HEK293T (cell line): Measurements from ENCODE around the gene SC5D.

Experiments used
- BHLHE40 ChIP-seq: fragments of 450-650 bp; IDR thresholded peaks from 2 replicates; pipeline ENCODE4 v1.6.1; 2016; ENCODE audit warnings: mild to moderate bottlenecking, moderate library complexity, borderline replicate concordance
- CTBP1 ChIP-seq: fragments of 450-650 bp; IDR thresholded peaks from 2 replicates; pipeline ENCODE4 v1.6.1; 2016; ENCODE audit warnings: borderline replicate concordance
- FOXK2 ChIP-seq: fragments of 450-650 bp; IDR thresholded peaks from 2 replicates; pipeline ENCODE4 v1.6.1; 2016; ENCODE audit warnings: mild to moderate bottlenecking
- FOXM1 ChIP-seq: fragments of 450-650 bp; IDR thresholded peaks from 2 replicates; pipeline ENCODE4 v1.6.1; 2017; ENCODE audit warnings: mild to moderate bottlenecking, borderline replicate concordance
- HDGF ChIP-seq: fragments of 450-650 bp; IDR thresholded peaks from 2 replicates; pipeline ENCODE4 v1.6.1; 2017; ENCODE audit warnings: antibody characterized with exemption, borderline replicate concordance
- L3MBTL2 ChIP-seq: fragments of 450-650 bp; conservative IDR thresholded peaks from 2 replicates; pipeline ENCODE4 v1.6.1; 2016; ENCODE audit warnings: mild to moderate bottlenecking
- LEF1 ChIP-seq: fragments of 450-650 bp; IDR thresholded peaks from 2 replicates; pipeline ENCODE4 v1.6.1; 2017; ENCODE audit warnings: mild to moderate bottlenecking, borderline replicate concordance
- PKNOX1 ChIP-seq: fragments of 450-650 bp; IDR thresholded peaks from 2 replicates; pipeline ENCODE4 v1.6.1; 2016
- SP1 ChIP-seq: fragments of 450-650 bp; IDR thresholded peaks from 2 replicates; pipeline ENCODE4 v1.6.1; 2017
- SUZ12 ChIP-seq: fragments of 450-650 bp; IDR thresholded peaks from 2 replicates; pipeline ENCODE4 v1.6.1; 2016; ENCODE audit warnings: mild to moderate bottlenecking
- TARDBP ChIP-seq: fragments of 450-650 bp; IDR thresholded peaks from 2 replicates; pipeline ENCODE4 v1.6.1; 2016

DNA sequence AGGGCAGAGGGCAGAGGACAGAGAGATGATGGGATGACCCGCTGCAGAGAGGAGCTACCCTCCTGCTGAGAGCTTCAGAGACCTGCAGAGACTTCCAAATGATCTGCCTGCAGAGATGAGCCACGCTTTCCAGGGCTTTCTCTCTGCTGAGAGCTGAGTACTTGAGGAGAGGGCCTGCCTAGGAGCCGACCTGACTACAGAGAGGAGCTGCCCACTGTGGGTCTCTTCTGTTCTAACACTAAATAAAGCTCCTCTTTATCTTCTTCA lies 45.9 kb upstream of the SC5D start:
- no peak for TF ChIP-seq SP1
- TF ChIP-seq LEF1 = no peak
- no peak for TF ChIP-seq L3MBTL2
- TF ChIP-seq BHLHE40 = no peak
- no peak for TF ChIP-seq SUZ12
- TF ChIP-seq CTBP1 = no peak
- TF ChIP-seq FOXK2 = no peak
- no peak for TF ChIP-seq FOXM1
- no peak for TF ChIP-seq PKNOX1
- no peak for TF ChIP-seq TARDBP
- no peak for TF ChIP-seq HDGF
